ENCODE data around the gene PRDM11.
"Not testable (repeated sequence)": the region's sequence is repeated elsewhere in the genome, so short reads cannot be mapped to it uniquely, and the experiment has no call there.

The PRDM11 gene

DNA sequence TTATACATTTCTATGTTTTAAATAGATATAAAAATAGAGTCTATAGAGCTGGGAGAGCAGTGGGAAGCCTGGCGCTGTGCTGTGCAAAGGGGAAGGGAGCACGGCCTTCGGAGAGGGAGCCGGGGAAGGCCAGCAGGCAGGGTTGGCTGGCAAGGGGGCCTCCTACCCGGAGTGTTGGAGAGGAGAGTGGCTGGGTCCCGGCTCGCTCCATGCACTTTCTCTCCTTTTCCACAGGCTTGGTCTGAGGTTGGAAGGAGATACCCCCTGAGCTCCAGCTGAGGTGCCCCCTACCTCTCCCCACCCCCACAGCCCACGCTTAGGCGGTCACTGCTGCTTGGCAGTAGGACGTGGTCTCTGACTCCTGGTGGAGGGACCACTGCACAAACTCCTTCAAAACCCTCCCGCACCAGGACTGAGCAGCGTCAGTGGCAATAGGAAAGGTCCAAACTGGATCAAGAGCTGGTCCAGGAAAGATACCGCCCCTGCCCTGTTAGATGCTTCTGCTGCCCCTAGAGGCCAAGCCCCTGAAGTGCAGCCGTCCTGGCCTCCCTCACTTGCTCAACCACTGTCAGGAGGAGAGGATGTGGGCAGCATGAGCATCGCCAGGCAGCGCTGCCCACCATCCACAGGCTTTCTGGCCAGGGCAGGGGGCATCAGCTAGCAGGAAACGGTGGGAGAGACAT lies 86.8 kb downstream of the PRDM11 start:
- peak; percentile 52 for DNase-seq (ENCODE audit: low spot score)

DNA sequence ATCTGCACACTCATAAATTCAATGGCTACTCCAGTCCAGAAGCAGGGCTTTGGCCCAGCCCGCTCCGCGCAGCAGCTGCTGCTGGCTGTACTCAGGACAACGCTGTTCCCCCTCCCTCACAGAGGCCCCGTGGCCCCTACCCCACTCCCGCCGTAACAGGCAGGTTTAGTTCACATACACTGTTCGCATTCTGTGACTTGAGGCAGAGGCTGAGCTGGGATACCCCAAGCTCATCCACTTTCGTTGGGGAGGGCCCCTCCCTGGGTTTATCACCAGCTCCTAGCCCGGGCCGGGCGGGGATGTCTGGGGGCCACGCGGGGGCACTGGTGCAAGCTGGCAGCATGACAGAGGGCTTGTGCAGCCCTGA lies 87.3 kb downstream of the PRDM11 start:
- DNase-seq (ENCODE audit: low spot score): no peak

DNA sequence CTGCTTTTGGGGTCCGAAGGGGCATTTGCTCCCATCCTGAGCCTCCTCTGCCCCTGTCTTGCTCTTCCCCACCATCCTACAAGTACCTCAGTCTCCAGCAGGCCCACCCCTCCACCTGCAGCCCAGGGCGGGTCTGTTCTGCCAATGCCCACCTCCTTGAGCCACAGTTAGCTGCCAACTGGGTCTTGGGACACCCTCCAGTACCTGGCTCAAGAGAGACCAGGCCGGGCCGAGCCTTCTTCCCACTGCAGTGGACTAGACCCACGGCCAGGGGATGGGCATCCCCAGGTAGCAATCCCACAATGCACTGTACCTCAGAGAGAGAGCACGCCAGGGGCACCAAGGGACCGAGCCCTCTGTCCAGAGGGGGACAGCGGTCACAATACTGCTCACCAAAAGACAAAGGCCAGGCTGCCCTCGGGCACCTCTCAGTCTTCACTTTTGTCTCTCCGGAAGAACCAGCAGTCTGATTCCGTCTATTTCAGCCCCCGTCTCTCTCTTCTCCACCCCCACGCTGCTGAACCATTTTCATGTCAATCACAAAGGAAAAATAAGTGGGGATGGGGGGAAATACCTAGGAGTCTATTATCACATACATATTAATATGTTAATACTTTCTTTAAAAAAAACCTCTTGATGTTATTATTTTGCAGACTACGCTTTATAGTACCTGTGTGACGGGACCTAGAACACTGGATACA lies 88.0 kb downstream of the PRDM11 start:
- DNase-seq (ENCODE audit: low spot score): no peak

DNA sequence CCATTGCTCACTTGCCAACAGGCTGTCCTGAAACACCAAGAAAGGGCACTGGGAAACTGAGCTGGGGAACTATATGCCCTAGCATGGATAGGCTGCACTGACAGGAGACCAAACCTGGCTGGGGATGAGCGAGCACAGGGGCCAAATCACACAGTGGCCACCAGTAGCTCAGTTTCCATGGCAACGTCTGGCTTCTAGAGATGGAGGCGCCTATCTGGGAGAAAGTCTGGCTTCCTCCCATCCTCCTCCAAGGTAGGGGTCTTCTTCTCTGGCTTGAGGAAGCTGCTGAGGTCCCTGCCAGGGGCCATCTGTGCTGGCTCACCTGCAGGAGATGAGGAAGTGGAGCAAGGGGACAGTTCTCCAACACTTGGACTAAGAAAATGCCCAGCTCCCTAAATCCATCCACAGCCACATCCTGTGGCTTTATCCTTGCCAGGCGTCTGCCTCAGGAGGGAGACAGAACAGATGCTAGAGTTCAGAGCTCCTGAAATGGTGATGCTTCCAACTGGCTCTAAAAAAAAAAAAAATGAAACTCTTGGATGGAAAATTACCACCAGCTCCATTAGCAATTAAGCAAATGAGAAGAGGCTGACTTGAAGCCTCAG lies 91.4 kb downstream of the PRDM11 start:
- DNase-seq (ENCODE audit: low spot score): no peak

DNA sequence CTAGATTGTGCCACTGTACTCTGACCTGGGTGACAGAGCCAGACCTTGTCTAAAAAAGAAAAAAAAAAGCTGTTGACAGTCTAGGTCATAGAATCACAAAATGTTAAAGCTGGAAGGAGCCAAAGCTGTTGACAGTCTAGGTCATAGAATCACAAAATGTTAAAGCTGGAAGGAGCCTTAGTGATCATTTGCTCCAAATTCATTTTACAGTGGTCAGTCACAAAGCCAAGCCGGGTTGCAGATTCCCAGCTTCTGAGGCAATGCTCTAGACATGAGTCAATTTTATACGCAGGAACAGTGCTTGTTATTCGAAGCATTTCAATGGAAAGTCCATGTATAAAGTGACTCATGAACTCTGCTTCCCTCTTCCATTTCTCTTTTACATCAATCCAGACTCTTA lies 92.3 kb downstream of the PRDM11 start:
- DNase-seq (ENCODE audit: low spot score): no peak

DNA sequence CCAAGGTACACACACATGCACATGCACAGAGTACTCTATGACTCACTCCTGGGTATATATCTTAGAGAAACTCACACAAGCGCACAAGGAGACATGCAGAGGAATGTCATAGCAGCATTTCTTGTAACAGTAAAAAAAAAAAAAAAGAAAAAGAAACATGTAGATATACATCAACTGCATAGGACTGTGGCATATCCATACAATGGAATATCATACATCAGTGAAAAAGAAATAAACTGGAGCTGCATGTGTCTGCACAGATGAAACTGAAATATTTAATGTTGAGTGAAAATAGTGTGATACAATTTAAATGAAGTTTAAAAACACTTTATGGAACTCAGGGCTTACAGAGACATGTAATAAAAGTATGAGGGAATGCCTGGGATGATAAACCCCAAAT lies 93.3 kb downstream of the PRDM11 start:
- no peak for DNase-seq (ENCODE audit: low spot score)

DNA sequence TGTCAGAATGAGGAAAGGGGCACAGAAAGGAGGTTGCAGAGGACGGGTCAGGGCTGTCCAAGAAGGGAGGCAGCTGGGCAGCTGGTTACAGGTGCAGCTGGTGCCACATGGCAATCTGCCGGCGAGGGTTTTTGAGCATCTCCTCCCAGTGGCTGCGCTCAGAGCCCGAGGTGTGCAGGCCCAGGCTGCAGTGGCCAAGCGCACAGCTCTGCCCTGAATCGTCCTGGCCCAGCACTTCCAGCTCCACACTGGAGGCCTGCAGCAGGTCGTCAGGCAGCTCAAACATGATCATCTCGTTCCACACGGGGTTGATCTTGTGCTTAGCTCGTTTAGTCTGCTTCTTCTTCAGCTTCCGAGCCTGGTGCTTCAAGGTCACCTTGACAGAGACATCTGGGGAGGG lies 97.5 kb downstream of the PRDM11 start:
- DNase-seq (ENCODE audit: low spot score): no peak

DNA sequence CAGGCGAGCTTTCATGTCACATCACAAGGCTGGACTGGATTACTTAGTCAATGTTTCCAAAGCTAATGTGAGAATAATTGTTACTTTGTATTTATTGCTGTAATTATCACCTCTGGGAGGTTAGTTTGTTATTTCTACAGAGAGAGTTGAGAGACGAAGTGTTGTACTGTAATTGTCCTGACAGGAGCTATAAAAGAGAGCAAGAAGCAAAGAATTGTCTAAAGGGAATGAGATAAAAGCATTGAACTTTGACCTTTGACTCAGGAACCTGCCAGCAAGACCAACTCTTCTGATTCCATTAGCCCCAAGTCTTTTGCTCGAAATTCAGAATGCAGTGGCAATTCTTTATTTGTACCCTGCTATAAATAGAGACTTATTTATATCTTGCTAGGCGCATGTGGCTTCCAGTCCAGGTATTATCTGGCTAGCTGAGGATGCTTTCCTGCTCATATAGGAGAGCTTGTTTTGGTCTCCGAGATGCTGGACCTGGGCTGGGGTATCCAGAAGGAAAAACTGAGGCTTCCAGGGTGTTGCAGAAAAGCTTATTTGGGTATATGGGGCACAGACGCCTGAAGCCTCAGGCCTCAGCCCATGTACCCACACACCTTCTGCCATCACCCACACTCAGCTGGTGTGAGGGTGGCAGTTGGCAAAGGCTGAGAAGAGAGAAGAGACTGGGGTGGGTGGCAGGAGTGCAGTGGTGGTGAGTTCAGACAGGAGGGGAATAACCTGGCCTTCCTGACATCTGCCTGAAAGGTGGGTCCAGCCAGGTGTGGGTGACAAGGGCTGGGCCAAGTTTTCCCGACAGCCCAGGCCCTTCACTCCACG lies 99.0 kb downstream of the PRDM11 start:
- no peak for DNase-seq (ENCODE audit: low spot score)

DNA sequence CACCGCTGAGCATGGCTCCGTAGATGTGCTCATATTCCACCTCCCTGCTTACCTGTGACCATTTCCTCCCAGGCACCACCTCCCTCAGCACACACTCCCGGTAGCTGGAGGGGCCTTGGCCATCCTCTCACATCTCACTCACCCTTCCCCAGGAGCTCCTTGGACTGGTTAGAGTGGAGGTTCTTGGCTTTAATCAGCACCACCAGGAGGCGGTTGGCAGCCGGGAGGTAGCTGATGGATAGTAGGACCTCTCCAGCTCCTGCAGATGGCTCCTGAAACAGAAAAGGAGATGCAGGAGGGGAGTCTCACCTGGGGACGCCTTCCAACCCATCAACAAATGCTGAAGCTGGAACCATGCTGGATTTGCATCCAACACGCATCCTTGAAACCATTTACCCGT lies 99.8 kb downstream of the PRDM11 start:
- no peak for DNase-seq (ENCODE audit: low spot score)

DNA sequence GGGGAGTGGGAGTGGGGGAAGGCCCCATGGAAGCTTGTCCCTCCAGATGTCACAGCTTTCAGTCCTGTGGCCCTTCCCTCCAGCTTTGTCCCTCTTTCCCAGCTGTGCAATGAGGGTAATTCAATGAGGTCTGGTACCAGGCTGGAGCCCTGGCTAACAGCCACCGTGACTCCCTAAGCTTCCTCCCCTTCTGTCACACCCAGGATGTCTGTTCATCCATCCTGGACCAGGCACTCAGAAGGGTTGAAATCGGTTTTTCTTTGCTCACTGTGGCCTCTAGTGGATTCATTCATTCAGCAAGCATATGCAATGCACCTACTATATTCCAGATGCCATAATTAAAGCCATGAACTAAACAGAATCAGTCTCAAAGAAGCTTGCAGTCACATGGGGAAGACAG lies 101.0 kb downstream of the PRDM11 start:
- no peak for DNase-seq (ENCODE audit: low spot score)

DNA sequence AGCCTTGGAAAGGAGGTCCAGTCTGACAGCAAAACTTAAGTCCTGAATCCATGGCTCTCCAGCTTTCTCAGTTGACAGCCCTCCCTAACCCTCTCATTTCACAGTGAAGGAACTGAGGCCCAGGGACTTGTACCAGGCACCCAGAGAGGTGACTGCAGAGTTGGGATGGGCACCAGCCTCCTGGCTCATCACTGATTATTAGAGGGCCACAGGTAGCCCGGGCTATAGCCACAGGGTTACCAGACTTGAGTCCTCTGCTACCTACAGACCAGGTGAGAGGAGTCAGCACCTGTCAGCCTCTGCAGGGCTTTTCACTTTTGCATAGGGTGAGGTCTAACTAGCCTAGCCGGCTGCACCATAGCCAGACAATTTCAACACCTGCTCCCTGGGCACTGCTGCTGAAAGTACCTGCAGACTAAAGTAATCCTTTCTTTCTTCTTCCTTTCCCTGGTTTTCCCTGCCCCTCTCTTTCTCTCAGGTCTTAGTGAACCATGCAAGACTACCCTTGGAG lies 102.1 kb downstream of the PRDM11 start:
- no peak for DNase-seq (ENCODE audit: low spot score)

DNA sequence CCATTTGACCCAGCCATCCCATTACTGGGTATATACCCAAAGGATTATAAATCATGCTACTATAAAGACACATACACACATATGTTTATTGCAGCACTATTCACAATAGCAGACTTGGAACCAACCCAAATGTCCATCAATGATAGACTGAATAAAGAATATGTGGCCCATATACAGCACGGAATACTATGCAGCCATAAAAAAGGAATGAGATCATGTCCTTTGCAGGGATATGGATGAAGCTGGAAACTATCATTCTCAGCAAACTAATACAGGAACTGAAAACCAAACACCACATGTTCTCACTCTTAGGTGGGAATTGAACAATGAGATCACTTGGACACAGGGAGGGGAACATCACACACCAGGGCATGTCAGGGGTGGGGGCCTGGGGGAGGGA lies 102.9 kb downstream of the PRDM11 start:
- not testable (repeated sequence) for DNase-seq (ENCODE audit: low spot score)

DNA sequence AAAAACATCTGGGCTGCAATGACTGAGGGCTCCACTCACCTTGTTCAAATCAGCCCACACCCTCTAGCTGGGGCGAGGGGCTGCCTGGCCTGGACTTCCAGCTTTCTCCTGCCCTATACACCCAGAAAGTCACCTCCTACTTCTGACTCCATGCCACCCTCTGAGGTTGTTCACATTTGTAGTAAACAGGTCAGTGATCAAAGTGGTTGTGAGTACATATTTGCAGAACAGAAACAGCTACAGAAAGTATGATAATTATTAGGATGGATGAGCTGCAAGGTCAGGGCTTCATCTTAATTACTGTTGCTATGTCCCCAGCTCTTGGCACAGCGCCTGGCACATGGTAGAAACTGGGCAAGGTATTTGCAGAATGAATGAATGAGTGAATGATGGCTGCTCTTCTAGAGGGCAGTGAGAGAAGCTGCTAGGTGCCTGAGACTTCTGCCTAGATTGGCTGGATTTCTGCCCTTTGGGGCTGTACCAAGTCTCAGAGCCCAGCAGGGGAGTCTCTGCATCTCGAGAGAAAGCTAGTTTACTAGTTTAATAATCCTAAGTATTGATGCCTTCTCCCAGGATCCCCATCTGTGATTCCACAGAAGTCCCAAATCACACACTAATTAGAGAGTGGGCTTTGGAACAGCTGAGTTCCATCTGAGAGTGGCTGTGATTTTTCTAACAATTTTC lies 103.7 kb downstream of the PRDM11 start:
- no peak for DNase-seq (ENCODE audit: low spot score)

DNA sequence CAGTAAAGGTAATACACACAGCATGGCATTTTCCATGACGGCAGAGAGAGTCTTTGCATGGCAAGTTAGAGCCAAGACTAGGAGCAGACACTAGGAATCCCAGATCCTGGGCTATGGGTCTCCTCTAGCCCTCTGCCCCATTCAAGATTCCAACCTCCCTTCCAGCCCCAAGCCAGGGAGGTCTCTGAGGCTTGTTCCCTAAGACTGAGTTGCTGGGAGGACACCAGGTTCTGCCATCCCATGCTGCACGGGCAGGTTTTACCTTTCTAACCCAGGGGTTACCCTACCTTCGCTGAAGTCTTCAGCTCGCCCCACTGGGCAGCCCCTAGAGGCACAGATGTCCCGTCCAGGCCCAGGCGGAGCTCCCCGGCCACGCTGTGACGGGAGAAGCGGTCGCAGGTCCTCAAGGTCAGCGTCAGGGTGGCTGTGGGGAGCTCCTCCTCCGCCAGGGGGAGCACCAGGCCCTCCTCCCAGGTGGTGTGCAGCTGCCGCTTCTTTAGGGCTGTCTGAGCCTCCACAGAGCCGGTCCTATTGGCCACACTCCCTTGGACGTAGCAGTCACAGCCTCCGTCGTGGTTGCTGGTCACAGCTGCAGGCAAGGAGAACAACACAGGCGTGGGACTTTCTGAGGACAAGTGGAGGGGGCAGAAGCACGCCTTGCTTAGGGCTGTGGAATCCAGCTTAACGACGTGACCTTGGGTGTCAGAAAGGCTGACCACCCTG lies 105.9 kb downstream of the PRDM11 start:
- DNase-seq (ENCODE audit: low spot score): peak; percentile 17

DNA sequence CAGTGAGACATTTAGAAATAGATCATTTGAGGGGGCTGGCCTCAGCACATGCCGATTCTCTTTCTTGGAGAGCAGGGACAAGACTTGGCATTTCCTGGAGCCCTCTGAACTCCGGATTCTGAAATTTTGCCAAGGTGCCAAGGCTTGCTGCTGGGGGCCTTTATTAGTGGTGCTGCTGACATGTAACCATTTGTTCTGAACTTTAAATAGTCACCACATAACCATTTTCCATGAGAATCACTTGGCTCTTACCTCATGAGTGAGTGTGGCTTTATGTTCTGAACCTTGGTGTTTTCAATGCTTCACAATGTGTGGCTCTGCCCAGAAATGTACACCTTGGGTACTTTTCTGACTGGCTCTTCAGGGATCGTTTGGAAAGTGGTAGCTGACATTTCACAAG lies 106.4 kb downstream of the PRDM11 start:
- DNase-seq (ENCODE audit: low spot score): no peak

DNA sequence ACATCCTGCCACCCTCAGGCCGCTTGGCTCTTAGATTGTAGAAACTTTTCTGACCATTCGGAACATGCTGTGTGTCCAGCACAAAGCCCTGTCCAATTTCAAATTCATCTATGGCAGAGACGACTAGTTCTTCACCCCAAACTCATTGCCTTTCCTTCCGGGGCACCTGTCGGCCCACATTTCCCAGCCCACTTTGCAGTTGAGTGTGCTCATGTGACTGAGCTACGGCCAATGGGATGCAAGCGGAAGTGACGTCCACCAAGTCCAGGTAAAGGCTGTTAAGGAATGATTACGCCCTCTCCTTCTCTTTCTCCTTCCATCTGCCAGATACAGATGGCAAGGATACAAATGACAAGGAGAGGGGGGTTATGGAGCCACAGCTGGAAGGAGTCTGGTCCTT lies 107.2 kb downstream of the PRDM11 start:
- no peak for DNase-seq (ENCODE audit: low spot score)

DNA sequence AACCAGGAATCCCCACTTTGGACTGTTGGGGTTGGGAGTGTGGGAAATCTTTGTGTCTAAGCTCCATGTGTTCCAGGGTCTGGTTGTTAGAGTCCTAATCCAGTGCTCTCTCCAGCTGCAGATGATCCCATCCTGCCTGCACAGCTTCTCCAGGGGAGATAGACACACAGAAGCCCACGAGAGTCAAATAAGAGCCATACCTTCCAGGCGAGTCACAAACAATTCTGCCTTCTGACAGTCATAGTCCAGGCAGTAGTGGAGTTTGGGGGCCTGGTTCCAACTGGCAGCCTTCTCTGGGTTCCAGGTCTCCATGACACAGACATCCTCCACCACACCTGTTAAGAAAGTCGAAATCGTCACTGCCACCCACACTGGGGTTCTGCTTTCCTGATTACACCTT lies 107.6 kb downstream of the PRDM11 start:
- DNase-seq (ENCODE audit: low spot score): no peak

DNA sequence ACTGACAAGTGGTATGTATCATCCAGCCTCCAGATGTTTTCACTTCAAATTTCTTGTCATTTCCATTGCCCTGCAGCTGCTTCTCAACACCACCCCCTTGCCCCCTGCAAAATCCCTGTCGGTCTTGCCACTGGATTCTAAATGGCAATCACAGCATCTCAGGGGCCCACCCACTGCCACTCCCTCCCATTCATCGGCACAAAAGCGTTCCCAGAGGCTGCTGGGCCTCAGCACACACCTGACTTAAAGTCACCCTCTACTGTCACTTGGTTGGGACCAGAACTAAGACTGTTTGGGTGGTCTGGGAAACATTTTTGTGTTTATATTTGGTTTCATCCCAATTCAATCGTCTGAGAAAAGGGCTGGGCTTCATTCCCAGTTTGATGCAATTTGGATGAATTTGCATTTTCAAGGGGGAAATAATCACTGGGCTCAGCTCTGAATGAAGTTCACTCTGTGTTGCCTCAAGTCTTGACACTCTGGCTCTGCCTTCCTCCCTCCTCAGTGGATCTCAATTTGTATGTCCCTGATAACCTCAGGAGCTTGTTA lies 112.6 kb downstream of the PRDM11 start:
- DNase-seq (ENCODE audit: low spot score): no peak

DNA sequence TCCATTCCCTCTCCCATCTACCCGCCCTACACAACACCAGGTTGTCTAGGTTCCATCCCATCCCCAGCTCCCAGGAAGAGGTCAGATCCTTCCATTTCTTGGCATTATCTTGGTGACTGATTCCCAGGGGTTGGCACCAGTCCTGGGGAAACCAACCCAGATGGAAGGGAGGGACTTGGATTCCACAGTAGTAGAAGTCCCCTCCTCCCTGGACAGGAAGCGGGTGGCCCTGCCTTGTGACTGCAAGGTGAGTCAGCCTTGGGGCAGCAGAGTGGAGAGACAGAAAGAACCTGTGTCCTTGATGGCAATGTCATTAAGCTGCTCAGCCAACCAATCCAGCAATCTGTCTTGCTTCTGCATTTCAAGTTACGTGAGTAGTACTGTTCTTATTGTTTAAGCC lies 113.2 kb downstream of the PRDM11 start:
- peak; percentile 80 for DNase-seq (ENCODE audit: low spot score)

DNA sequence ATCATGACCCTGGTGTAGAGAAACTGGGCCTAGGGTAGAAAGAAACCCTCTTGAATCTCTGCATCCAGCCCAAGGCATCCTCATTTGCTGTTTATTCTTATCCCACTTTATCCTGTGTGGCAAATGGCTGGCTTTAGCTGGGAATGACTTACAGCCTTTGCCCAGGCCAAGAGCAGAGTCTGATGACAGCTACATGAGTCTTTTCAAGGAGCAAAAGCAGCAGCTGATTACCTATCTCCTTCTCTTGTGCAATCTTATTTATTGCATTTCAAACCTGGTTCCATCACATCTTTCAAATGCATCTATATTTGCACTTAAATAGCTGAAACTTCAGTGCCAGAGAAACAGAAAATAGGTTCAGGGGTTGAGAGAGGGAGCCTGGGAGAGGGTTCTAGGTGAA lies 113.6 kb downstream of the PRDM11 start:
- no peak for DNase-seq (ENCODE audit: low spot score)

DNA sequence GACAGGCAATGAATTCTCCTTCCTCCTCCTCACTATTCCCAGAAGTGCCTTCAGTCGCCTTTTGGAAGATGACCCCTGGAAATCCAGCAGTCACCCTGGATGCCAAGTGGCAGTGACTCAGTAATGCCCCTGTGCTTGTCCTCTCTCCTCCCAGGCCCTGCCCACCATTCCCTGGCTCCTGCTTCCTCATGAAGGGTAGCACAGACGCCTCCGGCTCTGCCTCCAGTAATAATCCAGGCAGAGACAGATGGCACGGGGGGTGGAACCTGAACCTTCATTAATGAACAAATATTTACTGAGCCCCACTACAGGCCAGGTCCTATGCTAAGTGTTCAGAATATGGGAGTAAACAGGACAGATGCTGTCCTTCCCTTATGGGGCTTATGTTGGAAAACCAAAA lies 116.5 kb downstream of the PRDM11 start:
- DNase-seq (ENCODE audit: low spot score): no peak
